OCI-M2 (cell line): ENCODE measurements around the gene SCN8A.
"Not testable (repeated sequence)": the region's sequence is repeated elsewhere in the genome, so short reads cannot be mapped to it uniquely, and the experiment has no call there.

ENCODE experiments used
- DNase-seq: peaks from one replicate; lab custom pipeline; 2025; ENCODE audit not compliant: unreplicated experiment; lab: John Stamatoyannopoulos, UW

SCN8A gene

GRCh38 chr12:51591016-51591901 lies at the start of gene SCN8A:
TSS of gene SCN8A (plus strand) at chr12:51591233. CDS start at chr12:51662818, 71,585 bp downstream.
- no peak for DNase-seq

- no peak for DNase-seq
Measured at GRCh38 chr12:51546097-51546496, 44.9 kb upstream of the SCN8A start.

DNA sequence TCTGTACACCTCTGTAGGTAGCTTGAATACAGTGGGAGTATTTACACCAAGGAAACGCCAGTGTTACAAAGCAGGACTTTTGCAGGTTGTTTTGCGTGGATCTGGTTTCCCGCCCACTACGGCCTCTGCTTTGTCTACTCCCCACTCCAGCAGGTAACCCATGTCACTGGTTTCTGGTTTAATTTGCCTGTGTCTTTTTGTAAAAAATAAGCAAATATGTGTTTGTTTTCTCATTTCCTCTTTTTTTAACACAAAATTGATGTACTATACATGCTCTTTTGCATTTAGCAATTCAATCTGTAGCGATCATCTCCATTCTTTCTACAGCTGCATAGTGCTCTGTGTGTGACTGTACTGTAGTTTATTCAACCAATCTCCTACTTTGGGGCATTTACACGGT lies 43.4 kb upstream of the SCN8A start:
- DNase-seq: no peak

GRCh38 chr12:51548241-51548640 lies 42.8 kb upstream of the SCN8A start:
- no peak for DNase-seq

DNA sequence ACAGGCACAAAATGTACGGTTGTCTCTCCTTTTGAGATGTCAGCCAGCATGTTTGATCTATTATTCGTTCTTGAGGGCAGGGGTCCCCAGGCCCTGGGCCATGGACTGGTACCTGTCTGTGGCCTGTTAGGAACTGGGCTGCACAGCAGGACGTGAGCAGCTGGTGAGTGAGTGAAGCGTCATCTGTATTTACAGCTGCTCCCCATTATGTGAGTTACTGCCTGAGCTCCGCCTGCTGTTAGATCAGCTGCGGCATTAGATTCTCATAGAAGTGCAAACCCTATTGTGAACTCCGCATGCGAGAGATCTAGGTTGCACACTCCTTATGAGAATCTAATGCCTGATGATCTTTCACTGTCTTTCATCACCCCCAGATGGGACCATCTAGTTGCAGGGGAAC lies 41.4 kb upstream of the SCN8A start:
- no peak for DNase-seq

DNA sequence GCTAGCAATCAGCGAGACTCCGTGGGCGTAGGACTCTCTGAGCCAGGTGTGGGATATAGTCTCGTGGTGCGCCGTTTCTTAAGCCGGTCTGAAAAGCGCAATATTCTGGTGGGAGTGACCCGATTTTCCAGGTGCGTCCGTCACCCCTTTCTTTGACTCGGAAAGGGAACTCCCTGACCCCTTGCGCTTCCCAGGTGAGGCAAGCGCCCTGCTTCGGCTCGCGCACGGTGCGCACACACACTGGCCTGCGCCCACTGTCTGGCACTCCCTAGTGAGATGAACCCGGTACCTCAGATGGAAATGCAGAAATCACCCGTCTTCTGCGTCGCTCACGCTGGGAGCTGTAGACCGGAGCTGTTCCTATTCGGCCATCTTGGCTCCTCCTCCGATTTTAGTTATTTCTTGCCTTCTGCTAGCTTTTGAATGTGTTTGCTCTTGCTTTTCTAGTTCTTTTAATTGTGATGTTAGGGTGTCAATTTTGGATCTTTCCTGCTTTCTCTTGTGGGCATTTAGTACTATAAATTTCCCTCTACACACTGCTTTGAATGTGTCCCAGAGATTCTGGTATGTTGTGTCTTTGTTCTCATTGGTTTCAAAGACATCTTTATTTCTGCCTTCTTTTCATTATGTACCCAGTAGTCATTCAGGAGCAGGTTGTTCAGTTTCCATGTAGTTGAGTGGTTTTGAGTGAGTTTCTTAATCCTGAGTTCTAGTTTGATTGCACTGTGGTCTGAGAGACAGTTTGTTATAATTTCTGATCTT lies 22.6 kb upstream of the SCN8A start:
- not testable (repeated sequence) for DNase-seq

DNA sequence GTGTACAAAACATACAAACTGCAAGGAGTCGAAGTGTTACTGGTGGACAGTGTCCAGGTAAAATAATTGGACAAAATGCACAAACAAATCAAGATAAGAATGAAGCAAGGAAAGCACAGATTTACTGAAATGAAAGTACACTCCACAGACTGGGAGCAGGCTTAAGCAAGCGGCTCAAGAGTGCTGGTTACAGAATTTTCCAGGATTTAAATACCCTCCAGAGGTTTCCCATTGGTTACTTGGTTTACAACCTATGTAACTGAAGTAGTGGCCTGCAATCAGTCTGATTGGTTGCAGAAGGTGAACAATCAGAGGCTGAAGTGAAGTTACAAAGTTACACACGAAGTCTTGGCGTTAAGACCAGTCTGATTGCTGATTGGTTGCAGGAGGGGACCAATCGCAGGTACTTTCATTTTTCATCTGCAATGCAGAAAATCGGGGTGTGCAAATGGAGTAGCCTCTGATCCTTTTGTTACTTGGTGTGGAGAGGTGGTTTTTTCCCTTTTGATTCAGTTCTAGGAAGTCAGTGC lies 11.6 kb upstream of the SCN8A start:
- no peak for DNase-seq

- DNase-seq: no peak
Measured at GRCh38 chr12:51589060-51589459, 2.0 kb upstream of the SCN8A start.

DNA sequence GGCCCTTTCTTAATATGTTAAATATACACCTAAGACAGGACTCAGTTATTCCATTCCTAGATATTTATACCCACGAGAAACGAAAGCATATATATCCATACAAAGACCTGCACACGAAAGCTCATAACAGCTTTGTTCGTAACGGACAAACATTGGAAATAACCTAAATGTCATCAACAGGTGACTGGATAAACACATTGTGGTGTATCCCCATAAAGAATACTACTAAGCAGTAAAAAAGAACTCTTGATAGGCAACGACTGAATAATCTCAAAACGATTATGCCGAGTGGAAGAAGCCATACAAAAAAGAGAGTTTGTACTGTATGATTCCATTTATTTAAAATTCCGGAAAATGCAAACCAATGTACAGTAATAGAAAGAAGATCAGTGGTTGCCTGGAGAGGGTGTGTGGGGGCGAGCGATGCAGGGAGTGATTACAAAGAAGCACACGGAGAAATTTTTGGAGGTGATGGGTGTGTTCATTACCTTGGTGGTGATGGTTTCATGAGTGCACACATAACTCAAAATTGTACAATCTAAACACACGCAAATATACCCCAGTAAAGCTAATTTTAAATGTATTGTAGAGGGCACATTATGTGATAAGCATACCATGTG lies 1.4 kb upstream of the SCN8A start:
- DNase-seq: no peak

- no peak for DNase-seq
Measured at GRCh38 chr12:51590347-51591015, 552 bp upstream of the SCN8A start.

- DNase-seq: no peak
Measured at GRCh38 chr12:51592034-51592705, 1.1 kb downstream of the SCN8A start.

- DNase-seq: no peak
Measured at GRCh38 chr12:51593021-51593420, 2.0 kb downstream of the SCN8A start.

- no peak for DNase-seq
Measured at GRCh38 chr12:51593539-51593938, 2.5 kb downstream of the SCN8A start.

DNA sequence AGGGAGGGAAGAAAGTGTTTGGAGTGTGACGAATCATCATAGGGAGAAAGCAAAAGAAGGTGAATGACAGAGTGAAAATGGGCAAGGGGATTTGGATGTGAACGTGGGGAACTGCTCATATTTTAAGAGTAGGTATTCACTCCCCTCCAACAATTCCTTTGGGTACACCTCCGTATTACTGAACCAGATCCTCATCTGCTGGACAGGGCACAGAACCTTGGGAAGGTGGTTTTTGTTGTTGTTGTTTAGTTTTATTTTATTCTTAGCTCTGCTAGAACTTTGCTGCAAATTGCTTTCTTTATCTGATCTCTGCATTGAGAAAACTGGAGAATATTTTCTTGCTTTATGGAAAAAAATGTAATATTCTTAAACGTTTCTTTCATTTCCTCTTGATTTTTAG lies 7.1 kb downstream of the SCN8A start:
- DNase-seq: no peak

DNA sequence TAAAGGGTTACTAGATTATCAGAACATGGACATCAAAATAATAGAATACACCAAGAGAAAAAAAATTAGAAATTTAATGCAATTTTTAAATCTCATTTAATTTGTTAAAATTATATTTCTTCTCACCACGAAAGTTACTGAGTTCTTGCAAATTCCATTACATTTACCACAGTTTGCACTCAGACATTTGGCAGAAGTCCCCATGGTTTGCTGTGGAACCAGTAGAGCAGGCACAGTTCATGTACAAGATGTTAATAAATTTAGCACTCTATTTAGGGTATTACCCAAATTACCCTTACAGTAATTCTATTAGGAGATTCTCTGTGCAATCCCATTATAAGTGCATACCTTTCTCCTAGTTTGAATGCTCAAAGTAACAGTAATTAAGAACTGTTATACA lies 9.7 kb downstream of the SCN8A start:
- DNase-seq: no peak

DNA sequence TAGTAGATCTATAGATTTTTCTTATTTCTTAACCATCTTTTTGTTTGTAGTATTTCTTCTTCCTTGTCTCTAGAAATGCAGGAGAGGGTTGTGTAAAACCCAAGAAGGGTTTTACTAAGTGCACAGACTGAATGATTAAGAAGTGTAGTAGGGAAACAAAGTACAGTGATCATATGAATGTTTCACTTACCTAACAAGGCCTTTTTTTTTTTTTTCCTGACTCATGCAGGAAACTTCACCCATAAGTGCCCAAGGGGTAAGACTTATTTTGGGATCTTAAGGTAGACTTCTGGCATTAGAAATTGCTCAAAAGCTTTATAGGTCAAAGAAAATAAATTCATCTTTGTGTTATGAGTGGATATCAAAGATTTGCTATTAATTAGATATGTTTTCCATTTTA lies 10.2 kb downstream of the SCN8A start:
- DNase-seq: no peak

GRCh38 chr12:51605896-51606295 lies 14.9 kb downstream of the SCN8A start:
- not testable (repeated sequence) for DNase-seq

DNA sequence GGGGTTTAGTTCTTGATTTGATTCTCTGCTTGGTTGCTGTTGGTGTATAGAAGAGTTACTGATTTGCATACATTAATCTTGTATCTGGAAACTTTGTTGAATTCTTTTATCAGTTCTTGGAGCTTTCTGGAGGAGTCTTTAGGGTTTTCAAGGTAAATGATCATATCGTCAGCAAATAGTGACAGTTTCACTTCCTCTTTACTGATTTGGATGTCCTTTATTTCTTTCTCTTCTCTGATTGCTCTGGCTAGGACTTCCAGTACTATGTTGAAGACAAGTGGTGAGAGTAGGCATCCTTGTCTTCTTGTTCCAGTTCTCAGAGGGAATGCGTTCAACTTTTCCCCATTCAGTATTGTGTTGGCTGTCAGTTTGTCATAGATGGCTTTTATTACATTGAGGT lies 16.2 kb downstream of the SCN8A start:
- not testable (repeated sequence) for DNase-seq

- no peak for DNase-seq
Measured at GRCh38 chr12:51620448-51620847, 29.4 kb downstream of the SCN8A start.

- no peak for DNase-seq
Measured at GRCh38 chr12:51621156-51621922, 30.3 kb downstream of the SCN8A start.
